H9 (cell line): ENCODE data around the gene TTC7B. TPM values are rescaled to one million over a fixed set of nuclear protein-coding genes. Genes with fewer than 3 reads are reported as not detected.

Experiments used
- DNase-seq: peaks from one replicate; pipeline ENCODE4 v3.0.0-alpha.2; 2017
- H2AFZ ChIP-seq: one replicate; pipeline ENCODE4 v1.6.1; 2013; ENCODE audit warnings: mild to moderate bottlenecking, low read length, control low read depth, moderate library complexity
- H2AK5ac ChIP-seq: 2 replicates; pipeline ENCODE4 v1.6.1; 2013; ENCODE audit warnings: low read length, control low read depth, mixed read lengths; ENCODE audit not compliant: insufficient read length
- H2BK120ac ChIP-seq: one replicate; pipeline ENCODE4 v1.6.1; 2013; ENCODE audit warnings: low read depth, mild to moderate bottlenecking, low read length, control low read depth, inconsistent platforms; ENCODE audit not compliant: poor library complexity, severe bottlenecking
- H2BK12ac ChIP-seq: 2 replicates; pipeline ENCODE4 v1.6.1; 2013; ENCODE audit warnings: low read length, control low read depth, mixed read lengths, low read depth; ENCODE audit not compliant: insufficient read length
- H2BK15ac ChIP-seq: 2 replicates; pipeline ENCODE4 v1.6.1; 2013; ENCODE audit warnings: low read depth, low read length, control low read depth
- H2BK20ac ChIP-seq: one replicate; pipeline ENCODE4 v1.6.1; 2013; ENCODE audit warnings: low read depth, mild to moderate bottlenecking, low read length, control low read depth, inconsistent platforms; ENCODE audit not compliant: poor library complexity, severe bottlenecking
- H2BK5ac ChIP-seq: 2 replicates; pipeline ENCODE4 v1.6.1; 2013; ENCODE audit warnings: low read length, control low read depth, mixed read lengths; ENCODE audit not compliant: insufficient read length
- H3K14ac ChIP-seq: 2 replicates; pipeline ENCODE4 v1.6.1; 2013; ENCODE audit warnings: low read length, control low read depth; ENCODE audit not compliant: insufficient read depth
- H3K18ac ChIP-seq: 2 replicates; pipeline ENCODE4 v1.6.1; 2013; ENCODE audit warnings: low read depth, mild to moderate bottlenecking, mixed read lengths, low read length, control low read depth; ENCODE audit not compliant: insufficient read length
- H3K23ac ChIP-seq: 2 replicates; pipeline ENCODE4 v1.6.1; 2013; ENCODE audit warnings: low read length, control low read depth, mixed read lengths, low read depth; ENCODE audit not compliant: insufficient read length
- H3K23me2 ChIP-seq: 2 replicates; pipeline ENCODE4 v1.6.1; 2013; ENCODE audit warnings: low read depth, mild to moderate bottlenecking, mixed read lengths, low read length, control low read depth; ENCODE audit not compliant: insufficient read length, poor library complexity, severe bottlenecking
- H3K27ac ChIP-seq: 2 replicates; pipeline ENCODE4 v1.5.1; 2013; ENCODE audit warnings: low read length, control low read depth, mixed read lengths, low read depth; ENCODE audit not compliant: insufficient read length
- H3K27me3 ChIP-seq: 2 replicates; pipeline ENCODE4 v1.6.1; 2013; ENCODE audit warnings: low read length, control low read depth, inconsistent platforms; ENCODE audit not compliant: insufficient read depth
- H3K4ac ChIP-seq: 2 replicates; pipeline ENCODE4 v1.6.1; 2013; ENCODE audit warnings: low read depth, mild to moderate bottlenecking, control low read depth, inconsistent platforms, low read length, moderate library complexity
- H3K4me1 ChIP-seq: 2 replicates; pipeline ENCODE4 v1.6.1; 2013; ENCODE audit warnings: low read length, control low read depth, inconsistent platforms; ENCODE audit not compliant: insufficient read depth
- H3K4me2 ChIP-seq: 2 replicates; pipeline ENCODE4 v1.6.1; 2013; ENCODE audit warnings: low read length, control low read depth, mixed read lengths; ENCODE audit not compliant: insufficient read length, insufficient read depth
- H3K56ac ChIP-seq: 2 replicates; pipeline ENCODE4 v1.6.1; 2013; ENCODE audit warnings: low read depth, mild to moderate bottlenecking, mixed read lengths, low read length, control low read depth; ENCODE audit not compliant: insufficient read length
- H3K79me1 ChIP-seq: 2 replicates; pipeline ENCODE4 v1.6.1; 2013; ENCODE audit warnings: low read depth, mild to moderate bottlenecking, moderate library complexity, low read length, control low read depth, inconsistent platforms; ENCODE audit not compliant: insufficient read depth, poor library complexity, severe bottlenecking
- H3K79me2 ChIP-seq: 2 replicates; pipeline ENCODE4 v1.6.1; 2013; ENCODE audit warnings: low read length, control low read depth, inconsistent platforms; ENCODE audit not compliant: insufficient read depth
- H3K9ac ChIP-seq: 2 replicates; pipeline ENCODE4 v1.6.1; 2013; ENCODE audit warnings: low read length, control low read depth, mixed read lengths; ENCODE audit not compliant: insufficient read length; ENCODE audit errors: extremely low read depth
- H3K9me3 ChIP-seq: one replicate; pipeline ENCODE4 v1.6.1; 2013; ENCODE audit warnings: low read depth, low read length, inconsistent platforms; ENCODE audit not compliant: control insufficient read depth
- H3T11ph ChIP-seq: one replicate; pipeline ENCODE4 v1.6.1; 2013; ENCODE audit warnings: mild to moderate bottlenecking, low read length, control low read depth, inconsistent platforms
- H4K20me1 ChIP-seq: one replicate; pipeline ENCODE4 v1.6.1; 2013; ENCODE audit not compliant: control insufficient read depth, insufficient read length, insufficient read depth
- H4K5ac ChIP-seq: 2 replicates; pipeline ENCODE4 v1.6.1; 2013; ENCODE audit warnings: low read depth, mild to moderate bottlenecking, mixed read lengths, low read length, control low read depth; ENCODE audit not compliant: insufficient read length
- H4K8ac ChIP-seq: replicated peaks from 2 replicates; pipeline ENCODE4 v1.6.1; 2013; ENCODE audit warnings: low read length, control low read depth, mixed read lengths, low read depth; ENCODE audit not compliant: insufficient read length
- H4K91ac ChIP-seq: 2 replicates; pipeline ENCODE4 v1.6.1; 2013; ENCODE audit warnings: low read depth, mild to moderate bottlenecking, moderate library complexity, mixed read lengths, low read length, control low read depth; ENCODE audit not compliant: insufficient read length
- H3K27ac Mint-ChIP-seq, 3 experiments: 2 replicates in 2 of 3; 3 replicates in 1 of 3; pipeline ENCODE4 v1.8.0; 2020 to 2021; ENCODE audit warnings: mixed read lengths in 3 of 3, mild to moderate bottlenecking in 1 of 3, moderate library complexity in 1 of 3
- H3K27me3 Mint-ChIP-seq: 2 replicates; pipeline ENCODE4 v1.8.0; 2021; ENCODE audit warnings: low read depth, mild to moderate bottlenecking, moderate library complexity, mixed read lengths
- H3K36me3 Mint-ChIP-seq, 3 experiments: 2 replicates in 2 of 3; 3 replicates in 1 of 3; pipeline ENCODE4 v1.8.0; 2020 to 2021; ENCODE audit warnings: low read depth in 3 of 3, mixed read lengths in 3 of 3; ENCODE audit not compliant: insufficient read depth in 1 of 3
- H3K4me1 Mint-ChIP-seq, 2 experiments: 2 replicates each; pipeline ENCODE4 v1.8.0; 2020; ENCODE audit warnings: mixed read lengths in 2 of 2
- H3K4me3 Mint-ChIP-seq, 2 experiments: 2 replicates in 1 of 2; 3 replicates in 1 of 2; pipeline ENCODE4 v1.8.0; 2020 to 2021; ENCODE audit warnings: mild to moderate bottlenecking in 2 of 2, mixed read lengths in 2 of 2, moderate library complexity in 1 of 2
- H3K9me3 Mint-ChIP-seq, 2 experiments: 2 replicates in 1 of 2; 3 replicates in 1 of 2; pipeline ENCODE4 v1.8.0; 2020; ENCODE audit warnings: mild to moderate bottlenecking in 2 of 2, mixed read lengths in 2 of 2, moderate library complexity in 1 of 2
- CTCF ChIP-seq: fragments of 200-600 bp; sonication (generic); conservative IDR thresholded peaks from 3 replicates; pipeline ENCODE4 v1.8.0; 2021; ENCODE audit warnings: antibody characterized with exemption, mild to moderate bottlenecking
- WGBS: extraction: QIAGEN DNeasy Blood & Tissue Kit; methylation state at CpG from one replicate; pipeline ENCODE4 v1.1.7; 2013; ENCODE audit warnings: missing lambda C conversion rate, low lambda C conversion rate, mixed read lengths; ENCODE audit not compliant: insufficient read length; ENCODE audit errors: extremely low coverage; 5-methylcytosine and 5-hydroxymethylcytosine counted together
- total RNA-seq: library from RNA; stranded (reverse); gene quantifications from 2 replicates; pipeline ENCODE4 v1.2.1, GENCODE V29; 2021

The TTC7B gene
- total RNA-seq, 1 experiment from 2014 or later, result 33.7 TPM

DNA sequence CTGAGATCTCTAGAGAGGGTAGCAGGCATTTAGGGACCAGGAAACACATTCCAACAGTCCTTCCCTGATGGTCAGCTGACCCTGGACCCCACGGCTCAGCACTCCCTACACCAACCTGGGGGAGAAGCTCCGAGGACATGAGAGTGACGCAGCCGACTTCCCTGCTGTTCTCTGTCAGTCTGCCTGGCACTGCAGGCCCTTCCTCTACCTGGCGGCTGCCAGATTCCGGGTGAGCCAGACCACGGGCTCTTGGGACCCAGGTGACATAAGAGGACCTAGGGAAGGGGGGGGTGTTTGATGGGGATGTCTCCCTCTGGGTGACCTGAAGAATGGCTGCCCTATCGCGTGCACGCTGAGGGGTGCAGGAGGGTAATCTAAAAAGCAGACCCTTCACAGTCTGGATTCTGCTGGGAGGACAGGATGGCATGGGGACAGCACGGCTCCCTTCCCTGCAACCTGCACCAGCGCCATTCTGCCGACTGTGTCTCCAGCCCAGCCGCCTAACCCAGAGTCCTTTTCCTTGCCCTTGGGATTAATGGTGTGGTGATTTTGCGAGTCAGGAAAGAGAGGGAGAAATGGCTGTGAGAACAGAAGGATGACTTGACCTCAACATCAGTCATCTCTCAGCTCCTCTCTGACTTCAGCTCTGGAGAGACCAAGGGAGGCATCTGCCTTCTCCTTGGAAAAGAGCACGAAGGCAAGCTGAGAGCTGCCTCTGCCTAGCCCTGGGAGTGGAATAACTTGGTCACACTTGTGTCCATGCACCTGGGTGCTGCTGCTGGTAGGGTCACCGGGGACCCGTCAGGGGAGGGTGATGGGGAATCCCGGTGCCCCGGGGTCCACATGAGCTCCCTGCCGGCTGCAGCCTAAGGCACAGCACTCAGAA is 260.9 kb downstream of the TTC7B start:
- Histone ChIP-seq H2BK5ac (no peak overlapping the region), H4K8ac (no peak overlapping the region), H2AFZ (no peak overlapping the region), H3K27me3 (no peaks in the 10 kb centered on the region), H3K9ac (no peak overlapping the region), H3K4me2 (no peak overlapping the region), H3K79me1 (no peaks in the 10 kb centered on the region), H4K91ac (no peak overlapping the region), H2BK120ac (no peak overlapping the region), H2BK20ac (no peak overlapping the region), H3T11ph (no peak overlapping the region), H3K56ac (no peak overlapping the region), H3K4me1 (peaks cover 5% of the 10 kb centered on the region; the same call in 1 of the 2 replicates), H3K18ac (no peak overlapping the region), H3K23ac (no peak overlapping the region), H4K20me1 (no peaks in the 10 kb centered on the region), H3K9me3 (no peaks in the 10 kb centered on the region), H3K14ac (peak overlapping the region; percentile 40), H3K23me2 (no peaks in the 10 kb centered on the region), H2BK15ac (no peak overlapping the region), H2AK5ac (no peak overlapping the region), H2BK12ac (no peak overlapping the region), H3K27ac (no peak overlapping the region), H4K5ac (no peak overlapping the region), H3K4ac (no peak overlapping the region), H3K79me2 (no peaks in the 10 kb centered on the region)
- Mint-ChIP-seq H3K27ac (peak overlapping the region in 1 of 3 experiments; percentile 27; a peak in 1 of 7 replicates), H3K36me3 (peaks cover 2 to 12% (median 4%) of the 10 kb centered on the region in 3 experiments; a peak in 4 of 7 replicates), H3K27me3 (peaks cover 2% of the 10 kb centered on the region), H3K9me3 (peaks cover under 1 to 2% of the 10 kb centered on the region in 2 experiments; a peak in 2 of 5 replicates), H3K4me3 (no peak overlapping the region), H3K4me1 (peaks cover 15 to 18% of the 10 kb centered on the region in 2 experiments)
- no peak for DNase-seq
- TF ChIP-seq CTCF, result no peak
- no CpG with 5 or more reads among the region's 21 CpGs for WGBS
